Activated B cell treated with CpG ODN at 0.5 μM for 24 hours (primary cell): Measurements from ENCODE around the gene MSMP. TPM values are rescaled to one million over a fixed set of nuclear protein-coding genes. Genes with fewer than 3 reads are reported as not detected.

ENCODE experiments used
- ATAC-seq: fragments of 200-7000 bp; cut with Tn5 transposase; one replicate; pipeline ENCODE4 v1.10.0; 2021; ENCODE audit warnings: low read depth, mild to moderate bottlenecking, moderate library complexity
- CTCF ChIA-PET: fragments of 350-600 bp; sonication (Branson Sonifier 250); formaldehyde crosslinking; loops from one replicate; lab custom pipeline; 2021; ENCODE audit warnings: antibody characterized with exemption; lab: Charles Lee
- POLR2A ChIA-PET: fragments of 350-600 bp; sonication (Branson Sonifier 250); formaldehyde crosslinking; loops from one replicate; lab custom pipeline; 2021; ENCODE audit warnings: antibody characterized with exemption; lab: Charles Lee
- DNase-seq: peaks from one replicate; pipeline ENCODE4 v3.0.0; 2022
- H3K27ac Mint-ChIP-seq: one replicate; pipeline ENCODE4 v1.8.0; 2020; ENCODE audit warnings: mixed read lengths
- H3K27me3 Mint-ChIP-seq: one replicate; pipeline ENCODE4 v1.8.0; 2021; ENCODE audit warnings: mixed read lengths
- H3K36me3 Mint-ChIP-seq: one replicate; pipeline ENCODE4 v1.8.0; 2021; ENCODE audit warnings: low read depth, mixed read lengths
- H3K4me1 Mint-ChIP-seq: one replicate; pipeline ENCODE4 v1.8.0; 2021; ENCODE audit warnings: mixed read lengths
- H3K4me3 Mint-ChIP-seq: one replicate; pipeline ENCODE4 v1.8.0; 2020; ENCODE audit warnings: mild to moderate bottlenecking, mixed read lengths
- H3K9me3 Mint-ChIP-seq: one replicate; pipeline ENCODE4 v1.8.0; 2020; ENCODE audit warnings: mixed read lengths
- intact Hi-C: fragments of 100-400 bp; cut with micrococcal nuclease; formaldehyde crosslinking; loops from one replicate; pipeline ENCODE4 v1.15.1; 2024
- total RNA-seq: library from RNA; stranded (reverse); gene quantifications from 2 replicates; pipeline ENCODE4 v1.2.3, GENCODE V29; 2022
- TF ChIP-seq, protein P1 (sequence below): fragments of 200-600 bp; IDR thresholded peaks from one replicate; pipeline ENCODE4 v1.8.0; 2022; ENCODE audit warnings: antibody characterized with exemption, mild to moderate bottlenecking

Gene MSMP
- total RNA-seq, 1 donor from 2014 or later: 1.2 TPM

DNA sequence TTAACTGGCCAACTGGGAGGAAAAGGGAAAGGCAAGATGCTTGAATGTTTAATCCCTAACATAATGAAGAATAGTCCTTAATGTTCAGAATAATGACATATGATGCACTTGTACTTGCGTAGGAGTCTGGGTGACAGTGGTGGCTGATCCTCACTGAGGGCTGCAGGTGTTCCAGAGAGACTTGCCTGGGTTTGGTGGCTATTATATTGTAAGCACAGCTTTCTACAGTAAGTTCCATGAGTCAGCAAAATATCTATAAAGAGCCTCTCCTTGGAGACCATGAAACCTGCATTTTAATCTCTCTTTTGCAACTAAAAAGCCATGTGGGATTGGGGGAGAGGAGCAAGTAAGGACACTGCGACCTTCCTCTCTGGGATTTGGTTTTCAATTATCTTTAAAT, 35.5 kb upstream of the MSMP start:
- Mint-ChIP-seq H3K27ac (no peak overlapping the region), H3K9me3 (no peaks in the 10 kb centered on the region), H3K4me3 (no peak overlapping the region), H3K36me3 (peaks cover 33% of the 10 kb centered on the region), H3K4me1 (peaks cover 10% of the 10 kb centered on the region), H3K27me3 (peaks cover 5% of the 10 kb centered on the region)
- DNase-seq (no peak), ATAC-seq (no peak)
- TF ChIP-seq, protein P1, sequence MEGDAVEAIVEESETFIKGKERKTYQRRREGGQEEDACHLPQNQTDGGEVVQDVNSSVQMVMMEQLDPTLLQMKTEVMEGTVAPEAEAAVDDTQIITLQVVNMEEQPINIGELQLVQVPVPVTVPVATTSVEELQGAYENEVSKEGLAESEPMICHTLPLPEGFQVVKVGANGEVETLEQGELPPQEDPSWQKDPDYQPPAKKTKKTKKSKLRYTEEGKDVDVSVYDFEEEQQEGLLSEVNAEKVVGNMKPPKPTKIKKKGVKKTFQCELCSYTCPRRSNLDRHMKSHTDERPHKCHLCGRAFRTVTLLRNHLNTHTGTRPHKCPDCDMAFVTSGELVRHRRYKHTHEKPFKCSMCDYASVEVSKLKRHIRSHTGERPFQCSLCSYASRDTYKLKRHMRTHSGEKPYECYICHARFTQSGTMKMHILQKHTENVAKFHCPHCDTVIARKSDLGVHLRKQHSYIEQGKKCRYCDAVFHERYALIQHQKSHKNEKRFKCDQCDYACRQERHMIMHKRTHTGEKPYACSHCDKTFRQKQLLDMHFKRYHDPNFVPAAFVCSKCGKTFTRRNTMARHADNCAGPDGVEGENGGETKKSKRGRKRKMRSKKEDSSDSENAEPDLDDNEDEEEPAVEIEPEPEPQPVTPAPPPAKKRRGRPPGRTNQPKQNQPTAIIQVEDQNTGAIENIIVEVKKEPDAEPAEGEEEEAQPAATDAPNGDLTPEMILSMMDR: no peak
- ChIA-PET CTCF (interaction anchor here (0.7 to 3.6 kb wide), 30 partner anchors 9 to 186 kb away, joined by 3 to 112 read pairs (median 5); partner anchors contain the start of genes GBA2, HINT2, RGP1 and SPAG8), POLR2A (interaction anchor here (0.6 to 1.3 kb wide), 3 partner anchors 33 to 139 kb away, joined by 4 to 6 read pairs (median 4); partner anchors contain the start of gene SIT1)
- intact Hi-C loops: no loop called here

DNA sequence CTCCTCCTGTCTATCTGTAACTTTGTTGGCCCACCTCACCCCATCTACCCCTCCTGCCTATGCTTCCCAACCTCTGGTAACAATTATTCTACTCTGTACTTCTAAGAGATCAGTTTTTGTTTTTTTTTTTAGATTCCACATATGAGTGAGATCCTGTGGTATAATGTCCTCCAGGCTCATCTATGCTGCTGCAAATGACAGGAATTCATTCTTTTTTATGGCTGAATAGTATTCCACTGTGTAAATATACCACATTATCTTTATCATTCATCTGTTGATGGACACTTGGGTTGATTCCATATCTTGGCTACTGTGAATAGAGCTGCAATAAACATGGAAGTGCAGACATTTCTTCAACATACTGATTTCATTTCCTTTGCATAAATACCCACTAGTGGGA, 29.3 kb upstream of the MSMP start:
- intact Hi-C loops: no loop called here
- DNase-seq: no peak
- Mint-ChIP-seq H3K4me1 (no peaks in the 10 kb centered on the region), H3K27me3 (no peaks in the 10 kb centered on the region), H3K9me3 (peaks cover 3% of the 10 kb centered on the region), H3K27ac (no peak overlapping the region), H3K36me3 (peaks cover 44% of the 10 kb centered on the region), H3K4me3 (no peak overlapping the region)
- ATAC-seq: no peak
- TF ChIP-seq, protein P1: no peak
- ChIA-PET POLR2A (interaction anchor here (0.6 to 0.7 kb wide), 3 partner anchors 94 to 155 kb away, joined by 3 to 6 read pairs (median 3); no protein-coding TSS in a partner anchor), CTCF (no interaction called here)

DNA sequence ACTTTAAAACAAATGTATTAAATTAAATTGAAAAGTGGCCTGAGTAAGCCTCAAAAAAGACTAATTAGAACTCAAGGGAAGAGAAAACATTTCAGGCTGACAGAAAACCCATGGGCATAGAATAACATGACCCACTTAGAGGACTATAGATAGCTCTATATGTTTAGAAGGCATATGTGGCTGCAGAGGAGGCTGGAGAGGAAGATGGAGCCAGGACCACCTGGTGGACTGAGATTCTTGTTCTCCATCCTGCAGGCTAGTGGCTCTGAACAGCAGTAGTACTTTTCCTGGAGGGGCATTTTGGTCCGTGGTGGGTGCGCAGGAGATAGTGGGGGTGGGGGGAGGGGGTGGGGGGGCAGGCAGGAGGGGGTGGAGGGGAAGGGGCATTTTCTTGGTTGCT, 27.0 kb upstream of the MSMP start:
- ATAC-seq: no peak

DNA sequence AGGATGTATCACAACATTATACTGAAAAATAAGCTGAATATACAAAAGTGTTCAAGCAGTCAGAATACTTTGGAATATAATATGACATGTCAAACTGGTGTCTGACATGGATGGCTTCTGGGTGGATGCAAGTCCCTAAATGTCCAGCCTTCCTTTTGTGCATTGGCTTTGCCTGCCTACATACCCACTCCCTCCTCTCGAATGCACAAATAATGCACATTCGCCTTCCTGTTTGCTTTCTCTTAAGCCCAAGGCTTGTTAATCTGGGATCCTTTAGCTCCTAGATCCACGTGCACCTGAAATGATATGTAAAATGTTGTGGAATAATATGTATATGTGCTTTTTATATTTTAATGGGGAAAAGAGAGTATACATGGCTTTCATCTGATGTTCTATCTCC, 24.4 kb upstream of the MSMP start:
- H3K27ac Mint-ChIP-seq: no peak overlapping the region
- no peaks in the 10 kb centered on the region for H3K27me3 Mint-ChIP-seq
- no peak overlapping the region for H3K4me3 Mint-ChIP-seq
- ATAC-seq: no peak
- peaks cover 13% of the 10 kb centered on the region for H3K36me3 Mint-ChIP-seq
- TF ChIP-seq, protein P1: no peak
- POLR2A ChIA-PET: interaction anchor here (0.5 kb wide), 1 partner anchor 70 kb away, joined by 4 read pairs; no protein-coding TSS in a partner anchor
- intact Hi-C loops: no loop called here
- peaks cover 3% of the 10 kb centered on the region for H3K9me3 Mint-ChIP-seq
- H3K4me1 Mint-ChIP-seq: peaks cover 17% of the 10 kb centered on the region
- CTCF ChIA-PET: interaction anchor here (1.1 to 1.2 kb wide), 3 partner anchors 22 to 103 kb away, joined by 4 to 6 read pairs (median 5); no protein-coding TSS in a partner anchor
- no peak for DNase-seq

More for the DNA sequence above, 27.0 kb upstream of the MSMP start:
- TF ChIP-seq, protein P1: no peak
- Mint-ChIP-seq H3K36me3 (peaks cover 31% of the 10 kb centered on the region), H3K27ac (no peak overlapping the region), H3K4me3 (no peak overlapping the region), H3K4me1 (peaks cover 4% of the 10 kb centered on the region), H3K9me3 (peaks cover 3% of the 10 kb centered on the region), H3K27me3 (no peaks in the 10 kb centered on the region)
- DNase-seq: no peak
- CTCF ChIA-PET: interaction anchor here (1.2 kb wide), 1 partner anchor 9 kb away, joined by 3 read pairs; no protein-coding TSS in a partner anchor
- POLR2A ChIA-PET: no interaction called here
- intact Hi-C loops: no loop called here

DNA sequence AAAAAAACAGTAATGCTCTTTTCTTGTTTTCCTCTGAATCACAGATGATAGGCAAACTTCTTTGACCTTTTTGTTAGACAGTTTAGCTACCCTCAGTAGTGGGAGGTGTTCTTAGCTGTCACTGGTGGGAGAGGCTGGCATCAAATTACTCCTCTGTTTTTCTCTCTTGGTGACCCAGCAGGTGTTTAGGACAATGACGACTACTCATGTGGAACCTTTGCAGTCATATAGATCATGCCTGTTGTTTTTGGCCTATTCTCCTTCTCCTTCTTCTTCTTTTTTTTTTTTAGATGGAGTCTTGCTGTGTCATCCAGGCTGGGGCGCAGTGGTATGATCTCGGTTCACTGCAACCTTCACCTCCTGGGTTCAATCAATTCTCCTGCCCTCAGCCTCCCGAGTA, 21.9 kb upstream of the MSMP start:
- Mint-ChIP-seq H3K36me3 (peaks cover 9% of the 10 kb centered on the region), H3K27ac (no peak overlapping the region), H3K4me1 (peaks cover 17% of the 10 kb centered on the region), H3K9me3 (no peaks in the 10 kb centered on the region), H3K27me3 (no peaks in the 10 kb centered on the region), H3K4me3 (no peak overlapping the region)
- ChIA-PET POLR2A (interaction anchor here (0.6 to 1.1 kb wide), 4 partner anchors 17 to 50 kb away, joined by 3 to 6 read pairs (median 4); no protein-coding TSS in a partner anchor), CTCF (interaction anchor here (1.3 to 1.6 kb wide), 3 partner anchors 14 to 106 kb away, joined by 4 to 9 read pairs (median 5); no protein-coding TSS in a partner anchor)
- TF ChIP-seq, protein P1: no peak
- no peak for DNase-seq
- ATAC-seq: peak; percentile 81
- intact Hi-C loops: no loop called here
